HG03196 (cell line): ENCODE measurements around the gene CAMTA1.

Experiments used
- ATAC-seq: cut with Tn5 transposase; IDR thresholded peaks from one replicate; pipeline ENCODE4 v1.9.1; 2021; ENCODE audit not compliant: unreplicated experiment

Gene CAMTA1

GRCh38 chr1:6776389-6776788 is 8.9 kb upstream of the CAMTA1 start:
- no peak for ATAC-seq

- ATAC-seq, result no peak
Measured at GRCh38 chr1:6776895-6777294, 8.4 kb upstream of the CAMTA1 start.

- ATAC-seq, result no peak
Measured at GRCh38 chr1:6777813-6778212, 7.4 kb upstream of the CAMTA1 start.

GRCh38 chr1:6779089-6779805 is 6.0 kb upstream of the CAMTA1 start:
- ATAC-seq, result no peak

- no peak for ATAC-seq
Measured at GRCh38 chr1:6782151-6782550, 3.1 kb upstream of the CAMTA1 start.

DNA sequence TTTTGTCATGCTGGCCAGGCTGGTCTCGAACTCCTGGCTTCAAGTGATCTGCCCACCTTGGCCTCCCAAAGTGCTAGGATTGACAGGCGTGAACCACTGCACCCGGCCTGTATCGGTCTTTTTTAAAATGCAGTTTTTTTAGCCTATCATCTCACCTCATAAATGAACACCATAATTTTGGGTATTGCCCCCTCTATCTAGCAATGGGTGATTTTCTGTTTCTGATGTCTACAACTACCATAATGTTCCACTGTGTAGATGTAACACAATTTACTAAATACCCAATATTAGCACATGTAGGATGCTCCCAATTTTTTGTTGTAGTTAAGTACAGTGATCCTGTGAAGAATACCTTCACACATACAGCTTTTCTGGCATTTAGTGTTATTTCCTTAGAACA is 2.0 kb upstream of the CAMTA1 start:
- ATAC-seq, result no peak

DNA sequence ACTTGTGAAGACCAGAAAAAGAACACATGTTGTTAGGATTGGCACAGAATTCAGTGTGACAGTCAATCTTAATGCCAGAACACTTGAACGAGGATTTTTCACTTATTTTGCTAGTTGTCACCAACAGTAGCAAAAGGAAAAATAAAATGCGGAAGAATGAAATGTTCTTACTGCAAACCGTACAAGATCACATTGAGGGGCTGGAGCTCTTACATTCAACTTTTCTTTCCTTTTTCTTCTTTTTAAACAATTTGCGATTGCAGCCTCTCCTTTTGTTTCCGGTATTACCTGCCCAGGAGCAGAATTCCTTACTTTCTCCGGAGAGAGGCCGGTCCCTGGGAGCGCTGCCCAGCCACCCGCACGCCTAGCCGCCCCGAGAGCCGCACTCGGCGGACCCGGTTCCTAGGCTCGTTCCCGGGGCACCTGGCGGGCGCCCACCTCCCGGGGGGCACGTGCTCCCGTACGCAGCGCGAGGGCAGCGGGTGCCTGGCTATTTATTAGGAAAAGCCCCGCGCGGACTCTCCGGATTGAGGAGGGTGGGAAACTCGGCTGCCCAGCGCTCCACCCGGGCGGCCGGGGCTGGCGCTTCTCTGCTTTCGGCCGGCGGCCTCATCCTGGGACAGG is 1.2 kb upstream of the CAMTA1 start:
- ATAC-seq, result peak; percentile 11

DNA sequence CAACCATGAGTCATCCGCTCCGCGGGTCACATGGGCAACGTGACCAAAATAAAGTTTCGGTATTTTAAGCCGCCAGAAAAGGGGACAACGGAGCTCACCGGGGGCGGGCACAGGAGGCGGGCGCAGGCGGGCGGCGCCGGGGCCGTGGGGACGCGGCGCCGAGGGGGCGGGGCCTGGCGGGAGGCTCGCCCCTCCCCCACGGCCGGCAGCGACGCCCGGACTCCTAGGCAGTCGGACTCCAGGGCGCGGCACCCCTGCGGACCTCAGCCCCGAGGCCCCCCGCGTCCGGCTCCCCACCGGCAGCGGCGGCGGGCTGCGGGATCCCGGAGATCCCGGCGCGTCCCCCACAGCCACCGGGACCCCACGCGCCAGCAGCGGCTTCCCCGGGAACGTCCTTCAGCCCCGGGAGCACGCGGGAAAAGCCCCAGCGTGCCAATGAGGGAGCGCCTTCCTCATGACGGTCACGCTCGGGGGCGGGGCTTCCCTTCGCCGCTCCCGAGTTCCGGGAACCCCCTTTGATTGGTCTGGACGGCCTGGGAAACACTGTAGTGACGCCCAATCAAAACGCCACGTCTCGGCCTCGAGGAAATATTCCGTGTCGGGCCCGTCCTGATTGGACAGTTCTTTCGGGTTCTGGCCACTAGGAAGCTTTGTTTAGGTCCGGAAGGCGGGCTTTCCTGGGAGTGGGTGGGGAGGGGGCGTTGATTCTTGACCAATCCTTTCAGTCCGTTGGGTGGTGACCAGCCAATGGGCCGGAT is 515 bp upstream of the CAMTA1 start:
- ATAC-seq, result peak; percentile 70

DNA sequence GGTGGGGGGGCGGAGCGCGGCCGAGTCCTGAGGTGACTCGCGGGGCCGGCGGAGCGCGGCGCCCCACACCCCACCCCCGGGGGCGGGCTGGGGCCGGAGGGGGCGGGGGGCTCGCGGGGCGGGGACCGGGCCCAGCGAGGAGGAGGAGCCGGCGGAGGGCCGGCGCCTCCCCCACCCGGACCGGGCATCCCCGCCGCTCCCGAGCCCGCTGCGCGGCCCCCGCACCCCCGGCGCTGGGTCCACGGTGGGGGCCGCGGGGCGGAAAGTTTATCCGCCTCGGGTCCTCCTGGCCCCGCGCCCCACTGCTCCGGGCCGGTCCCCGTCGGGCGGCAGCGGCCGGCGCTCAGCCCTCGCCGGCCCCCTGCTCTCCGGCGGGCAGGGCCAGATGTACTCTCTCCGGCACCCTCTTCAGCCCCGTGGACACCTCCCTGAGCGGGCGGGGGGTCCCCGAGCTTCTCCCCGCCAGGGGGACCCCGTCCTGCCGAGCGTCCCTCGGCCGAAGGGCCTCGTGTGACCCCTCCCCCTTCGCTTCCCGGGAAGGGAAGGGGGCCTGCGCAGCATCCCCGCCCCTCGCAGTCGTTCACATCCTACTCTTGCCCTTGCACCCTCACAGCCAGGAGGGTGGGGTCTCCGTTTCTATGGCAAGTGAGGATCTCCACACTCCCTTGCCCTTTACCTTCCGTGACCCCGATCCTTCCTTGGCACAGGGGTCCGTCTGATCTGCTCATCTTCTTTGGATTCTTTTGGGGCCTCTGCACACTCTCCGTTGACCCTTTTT is 663 bp downstream of the CAMTA1 start:
- peak; percentile 6 for ATAC-seq

DNA sequence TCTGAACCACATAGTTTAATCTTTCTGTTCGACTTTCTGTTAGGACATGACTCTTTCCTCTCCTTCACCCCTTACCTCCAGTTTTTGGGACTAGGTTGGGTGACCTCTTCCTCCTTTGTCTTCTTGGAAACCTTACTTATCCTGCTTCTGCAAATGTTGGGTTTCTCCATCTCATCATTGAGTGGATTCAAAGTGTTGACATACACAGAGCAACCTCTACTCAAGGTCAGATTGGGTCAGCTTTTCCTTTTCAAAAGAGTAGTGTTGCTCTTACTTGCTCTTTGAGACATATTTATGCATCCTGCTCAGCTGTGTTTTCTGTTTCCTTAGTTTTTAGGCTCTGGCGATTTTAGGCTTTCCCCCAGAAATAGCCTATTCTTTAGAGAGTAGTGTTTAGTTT is 3.7 kb downstream of the CAMTA1 start:
- ATAC-seq, result no peak

DNA sequence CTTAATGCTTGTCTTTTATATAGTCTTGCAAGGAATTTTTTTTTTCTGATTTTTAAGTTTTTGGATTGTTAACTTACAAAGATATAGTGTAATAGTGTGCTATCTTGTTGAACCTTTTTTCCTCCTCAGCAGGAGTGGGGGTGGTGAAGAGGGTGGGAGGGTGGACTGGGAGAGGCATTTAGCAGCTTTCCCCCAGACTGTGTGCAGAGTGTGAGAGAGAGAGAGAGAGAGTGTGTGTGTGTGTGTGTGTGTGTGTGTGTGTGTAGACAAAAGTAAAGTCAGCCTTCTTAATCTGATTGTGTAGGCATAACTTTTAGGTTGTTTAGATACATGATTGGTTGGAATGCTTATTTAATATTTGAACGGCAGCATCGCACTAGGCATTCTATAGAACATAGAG is 4.9 kb downstream of the CAMTA1 start:
- no peak for ATAC-seq

GRCh38 chr1:6794164-6794563 is 8.9 kb downstream of the CAMTA1 start:
- ATAC-seq, result no peak

GRCh38 chr1:6795203-6795602 is 9.9 kb downstream of the CAMTA1 start:
- ATAC-seq, result no peak

GRCh38 chr1:6795661-6796060 is 10.4 kb downstream of the CAMTA1 start:
- no peak for ATAC-seq

DNA sequence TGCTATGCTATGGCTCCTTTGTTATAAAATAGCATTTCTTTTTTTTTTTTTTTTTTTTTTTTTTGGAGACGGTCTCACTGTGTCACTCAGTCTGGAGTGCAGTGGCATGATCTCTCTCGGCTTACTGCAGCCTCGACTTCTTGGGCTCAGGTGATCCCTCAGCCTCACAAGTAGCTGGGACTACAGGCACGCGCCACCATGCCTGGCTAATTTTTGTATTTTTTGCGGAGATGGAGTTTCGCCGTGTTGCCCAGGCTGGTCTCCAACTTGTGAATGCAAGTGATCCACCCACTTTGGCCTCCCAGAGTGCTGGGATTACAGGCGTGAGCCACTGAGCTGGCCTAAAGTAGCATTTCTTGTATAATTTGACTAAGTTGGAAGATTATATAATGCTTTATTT is 10.8 kb downstream of the CAMTA1 start:
- no peak for ATAC-seq

GRCh38 chr1:6799499-6799898 is 14.2 kb downstream of the CAMTA1 start:
- ATAC-seq, result no peak

GRCh38 chr1:6800745-6801144 is 15.5 kb downstream of the CAMTA1 start:
- no peak for ATAC-seq

GRCh38 chr1:6801199-6801598 is 15.9 kb downstream of the CAMTA1 start:
- ATAC-seq, result no peak

DNA sequence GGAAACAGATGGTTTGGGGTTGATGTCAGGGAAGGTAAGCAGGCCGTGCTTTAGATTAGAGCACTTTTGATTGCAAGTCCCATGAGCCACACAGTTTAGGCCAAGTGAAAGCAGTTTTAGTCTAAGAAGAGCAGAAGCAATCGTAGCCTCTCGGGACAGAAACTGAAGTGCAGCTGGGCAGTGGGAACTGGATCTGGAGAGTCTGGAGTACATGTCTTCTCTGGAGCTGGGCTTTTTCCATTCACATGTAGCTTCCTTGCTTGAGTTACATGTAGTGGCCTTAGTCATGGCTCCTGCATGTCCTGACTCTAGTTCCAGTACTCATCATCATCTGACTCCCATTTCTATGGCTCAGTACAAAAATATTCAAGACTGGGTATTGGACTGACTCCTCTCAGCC is 16.7 kb downstream of the CAMTA1 start:
- ATAC-seq, result no peak

DNA sequence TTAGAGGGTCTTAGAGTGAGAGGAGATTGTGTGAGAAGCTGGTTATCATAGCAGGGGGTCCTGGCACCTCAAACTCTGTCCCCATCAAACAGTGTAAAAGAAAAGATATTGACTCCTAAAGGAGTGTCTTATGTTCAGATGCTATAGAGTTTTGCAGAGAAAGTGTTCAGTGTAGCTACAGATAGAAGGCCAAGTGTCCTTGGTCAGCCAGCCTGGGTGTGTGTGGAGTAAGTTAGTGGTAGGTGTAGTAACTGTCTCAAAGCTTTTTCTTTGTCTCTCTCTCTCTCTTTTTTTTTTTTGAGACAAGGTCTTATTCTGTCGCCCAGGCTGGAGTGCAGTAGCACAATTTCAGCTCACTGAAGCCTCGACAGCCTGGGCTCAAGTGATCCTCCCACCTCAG is 17.2 kb downstream of the CAMTA1 start:
- ATAC-seq, result no peak

- no peak for ATAC-seq
Measured at GRCh38 chr1:6802893-6803292, 17.6 kb downstream of the CAMTA1 start.
